ENCODE results near the gene ZNF226. TPM values are rescaled to one million over a fixed set of nuclear protein-coding genes. Genes with fewer than 3 reads are reported as not detected.

Gene ZNF226
- total RNA-seq, 4 donors from 2014 or later, result 9.9 to 23.8 (median 12.9) TPM

DNA sequence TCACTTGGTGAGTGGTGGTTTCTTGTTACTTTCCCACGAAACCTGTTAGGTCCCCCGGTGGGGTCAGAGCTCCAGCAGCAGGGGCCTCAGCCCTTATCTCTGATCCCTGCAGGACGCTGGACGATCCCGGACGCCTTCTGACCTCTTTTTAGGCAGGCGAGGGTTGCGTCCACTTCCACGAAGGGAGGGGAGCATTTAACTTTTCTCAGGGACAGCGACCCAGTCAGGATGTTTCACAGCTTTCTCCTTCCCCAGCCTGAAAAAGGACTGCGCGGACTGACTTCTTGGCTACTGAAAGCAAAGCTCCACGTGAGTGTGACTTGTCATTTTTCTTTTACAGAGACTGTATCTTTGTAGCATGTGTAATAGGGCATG lies 22.9 kb upstream of the ZNF226 start:
- Histone ChIP-seq H3K27ac (peak overlapping the region in 3 of 4 donors; percentile 82 to 86 (median 83)), H3K4me1 (peaks cover 0 to 24% (median 8%) of the 10 kb centered on the region in 3 donors), H3K27me3 (no peaks in the 10 kb centered on the region), H3K36me3 (peaks cover 0 to 32% (median 15%) of the 10 kb centered on the region in 3 donors), H3K4me3 (peak overlapping the region; percentile 83 to 95 (median 90)), H3K9me3 (no peaks in the 10 kb centered on the region)
- TF ChIP-seq, protein P1, sequence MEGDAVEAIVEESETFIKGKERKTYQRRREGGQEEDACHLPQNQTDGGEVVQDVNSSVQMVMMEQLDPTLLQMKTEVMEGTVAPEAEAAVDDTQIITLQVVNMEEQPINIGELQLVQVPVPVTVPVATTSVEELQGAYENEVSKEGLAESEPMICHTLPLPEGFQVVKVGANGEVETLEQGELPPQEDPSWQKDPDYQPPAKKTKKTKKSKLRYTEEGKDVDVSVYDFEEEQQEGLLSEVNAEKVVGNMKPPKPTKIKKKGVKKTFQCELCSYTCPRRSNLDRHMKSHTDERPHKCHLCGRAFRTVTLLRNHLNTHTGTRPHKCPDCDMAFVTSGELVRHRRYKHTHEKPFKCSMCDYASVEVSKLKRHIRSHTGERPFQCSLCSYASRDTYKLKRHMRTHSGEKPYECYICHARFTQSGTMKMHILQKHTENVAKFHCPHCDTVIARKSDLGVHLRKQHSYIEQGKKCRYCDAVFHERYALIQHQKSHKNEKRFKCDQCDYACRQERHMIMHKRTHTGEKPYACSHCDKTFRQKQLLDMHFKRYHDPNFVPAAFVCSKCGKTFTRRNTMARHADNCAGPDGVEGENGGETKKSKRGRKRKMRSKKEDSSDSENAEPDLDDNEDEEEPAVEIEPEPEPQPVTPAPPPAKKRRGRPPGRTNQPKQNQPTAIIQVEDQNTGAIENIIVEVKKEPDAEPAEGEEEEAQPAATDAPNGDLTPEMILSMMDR (IDR thresholded peaks at IDR 0.05), result no peak
- no peak for TF ChIP-seq POLR2A (IDR thresholded peaks at IDR 0.05)
- intact Hi-C loops (cut with DNase I), result no loop called here
- WGBS, 2 donors, result 5 to 13% methylated on average over 11 of the region's 13 CpGs
- DNase-seq, result no peak

DNA sequence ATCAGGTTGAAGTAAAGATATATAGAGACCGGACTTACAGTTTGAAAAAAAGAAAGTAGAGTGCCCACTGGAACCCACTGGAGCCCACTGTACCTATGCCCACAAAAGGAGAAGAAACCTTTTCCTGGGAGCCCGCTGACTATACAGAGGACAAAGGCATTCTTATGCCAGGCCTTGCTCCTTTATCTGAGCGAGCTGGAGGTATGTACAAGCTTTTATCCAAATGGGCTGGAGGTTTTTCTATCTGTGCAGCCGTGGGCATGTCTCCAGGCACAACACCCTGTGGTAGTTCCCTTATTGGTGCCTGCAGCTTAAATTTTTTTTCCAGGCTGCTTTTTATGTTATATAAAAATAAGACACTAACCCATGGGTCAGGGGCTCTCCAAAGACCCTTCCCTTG lies 15.1 kb upstream of the ZNF226 start:
- intact Hi-C loops (cut with DNase I), result no loop called here
- Histone ChIP-seq H3K4me1 (no peaks in the 10 kb centered on the region), H3K27me3 (no peaks in the 10 kb centered on the region), H3K9me3 (peaks cover 0 to 53% (median 32%) of the 10 kb centered on the region in 3 donors), H3K4me3 (no peak overlapping the region), H3K36me3 (peaks cover 39 to 100% (median 44%) of the 10 kb centered on the region in 3 donors), H3K27ac (no peak overlapping the region)
- DNase-seq, result no peak
- TF ChIP-seq, protein P1 (IDR thresholded peaks at IDR 0.05), result no peak
- no peak for TF ChIP-seq POLR2A (IDR thresholded peaks at IDR 0.05)
- 91 to 92% methylated on average over 3 to 4 of the region's 4 CpGs for WGBS, 2 donors

DNA sequence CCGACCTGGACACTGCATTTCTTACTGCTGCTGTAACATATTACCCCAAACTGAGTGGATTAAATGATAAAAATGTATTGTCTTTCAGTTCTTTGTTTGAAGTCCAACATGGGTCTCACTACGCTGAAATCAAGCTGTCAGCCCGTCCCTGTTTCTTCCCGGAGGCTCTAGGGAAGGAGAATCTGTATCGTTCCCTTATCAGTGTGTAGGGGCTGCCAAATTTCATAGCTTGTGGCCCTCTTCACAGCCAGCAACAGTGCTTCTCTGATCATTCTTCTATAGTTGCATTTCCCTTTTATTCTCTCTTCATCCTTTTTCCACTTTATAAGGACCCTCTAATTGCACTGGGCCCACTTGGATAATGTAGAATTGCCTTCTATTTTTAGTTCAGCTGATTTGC lies 13.4 kb upstream of the ZNF226 start:
- intact Hi-C loops (cut with DNase I), result no loop called here
- Histone ChIP-seq H3K36me3 (peaks cover 41 to 100% (median 41%) of the 10 kb centered on the region in 3 donors), H3K27me3 (no peaks in the 10 kb centered on the region), H3K4me1 (no peaks in the 10 kb centered on the region), H3K4me3 (no peak overlapping the region), H3K27ac (no peak overlapping the region), H3K9me3 (peaks cover 1 to 70% (median 48%) of the 10 kb centered on the region in 3 donors)
- TF ChIP-seq, protein P1 (IDR thresholded peaks at IDR 0.05), result no peak
- no peak for TF ChIP-seq POLR2A (IDR thresholded peaks at IDR 0.05)
- 94 to 96% methylated on average over 5 of the region's 5 CpGs for WGBS, 2 donors
- DNase-seq, result no peak

DNA sequence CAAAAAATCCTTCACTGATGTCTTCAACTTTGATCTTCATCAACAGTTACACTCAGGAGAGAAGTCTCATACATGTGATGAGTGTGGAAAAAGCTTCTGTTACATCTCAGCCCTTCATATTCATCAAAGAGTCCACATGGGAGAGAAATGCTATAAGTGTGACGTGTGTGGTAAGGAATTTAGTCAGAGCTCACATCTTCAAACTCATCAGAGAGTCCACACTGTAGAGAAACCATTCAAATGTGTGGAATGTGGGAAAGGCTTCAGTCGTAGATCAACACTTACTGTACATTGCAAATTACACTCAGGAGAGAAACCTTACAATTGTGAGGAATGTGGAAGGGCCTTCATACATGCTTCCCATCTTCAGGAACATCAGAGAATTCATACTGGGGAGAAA lies 8.4 kb upstream of the ZNF226 start:
- Histone ChIP-seq H3K27me3 (no peaks in the 10 kb centered on the region), H3K27ac (no peak overlapping the region), H3K36me3 (peaks cover 18 to 65% (median 23%) of the 10 kb centered on the region in 3 donors), H3K9me3 (peaks cover 6 to 94% (median 84%) of the 10 kb centered on the region in 3 donors), H3K4me1 (no peaks in the 10 kb centered on the region), H3K4me3 (peak overlapping the region in 1 of 4 donors; percentile 33)
- TF ChIP-seq POLR2A (IDR thresholded peaks at IDR 0.05), result no peak
- TF ChIP-seq, protein P1 (IDR thresholded peaks at IDR 0.05), result no peak
- 92 to 94% methylated on average over 2 of the region's 2 CpGs for WGBS, 2 donors
- intact Hi-C loops (cut with DNase I), result no loop called here
- no peak for DNase-seq

DNA sequence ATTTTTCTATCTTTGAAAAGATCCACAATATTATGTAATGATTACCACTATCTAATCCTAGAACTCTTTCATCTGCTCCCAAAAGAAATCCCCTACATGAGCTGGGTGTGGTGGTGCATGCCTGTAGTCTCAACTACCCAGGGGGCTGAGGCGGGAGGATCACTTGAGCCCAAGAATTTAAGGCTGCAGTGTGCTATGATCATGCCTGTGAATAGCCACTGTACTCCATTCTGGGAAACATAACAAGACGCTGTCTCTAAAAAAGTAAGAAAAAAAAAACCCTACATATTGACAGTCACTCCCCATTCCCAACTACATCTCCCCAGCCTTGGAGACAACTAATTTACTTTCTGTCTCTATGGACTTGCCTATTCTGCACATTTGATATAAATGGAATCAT lies 1.1 kb upstream of the ZNF226 start:
- no peak for TF ChIP-seq POLR2A (IDR thresholded peaks at IDR 0.05)
- TF ChIP-seq, protein P1 (IDR thresholded peaks at IDR 0.05), result no peak
- no peak overlapping the region for H3K27ac ChIP-seq
- H3K4me3 ChIP-seq, result no peak overlapping the region
- peaks cover 0 to 77% (median 25%) of the 10 kb centered on the region in 3 donors for H3K9me3 ChIP-seq
- 93 to 95% methylated on average over 2 of the region's 2 CpGs for WGBS, 2 donors
- peaks cover 3 to 30% (median 4%) of the 10 kb centered on the region in 3 donors for H3K36me3 ChIP-seq
- DNase-seq, result no peak
- intact Hi-C loops (cut with DNase I), result no loop called here
- peaks cover 6 to 24% (median 9%) of the 10 kb centered on the region in 3 donors for H3K4me1 ChIP-seq
- H3K27me3 ChIP-seq, result no peaks in the 10 kb centered on the region
